Activated CD8-positive, alpha-beta memory T cell treated with anti-CD3 and anti-CD28 coated beads, Interleukin-2, amount 50 U/mL, for 24 hours (primary cell): ENCODE results near the gene APOA4.

Experiments used
- DNase-seq: peaks from one replicate; pipeline ENCODE4 v3.0.0-alpha.2; 2020; ENCODE audit errors: extremely low read depth

APOA4 gene

DNA sequence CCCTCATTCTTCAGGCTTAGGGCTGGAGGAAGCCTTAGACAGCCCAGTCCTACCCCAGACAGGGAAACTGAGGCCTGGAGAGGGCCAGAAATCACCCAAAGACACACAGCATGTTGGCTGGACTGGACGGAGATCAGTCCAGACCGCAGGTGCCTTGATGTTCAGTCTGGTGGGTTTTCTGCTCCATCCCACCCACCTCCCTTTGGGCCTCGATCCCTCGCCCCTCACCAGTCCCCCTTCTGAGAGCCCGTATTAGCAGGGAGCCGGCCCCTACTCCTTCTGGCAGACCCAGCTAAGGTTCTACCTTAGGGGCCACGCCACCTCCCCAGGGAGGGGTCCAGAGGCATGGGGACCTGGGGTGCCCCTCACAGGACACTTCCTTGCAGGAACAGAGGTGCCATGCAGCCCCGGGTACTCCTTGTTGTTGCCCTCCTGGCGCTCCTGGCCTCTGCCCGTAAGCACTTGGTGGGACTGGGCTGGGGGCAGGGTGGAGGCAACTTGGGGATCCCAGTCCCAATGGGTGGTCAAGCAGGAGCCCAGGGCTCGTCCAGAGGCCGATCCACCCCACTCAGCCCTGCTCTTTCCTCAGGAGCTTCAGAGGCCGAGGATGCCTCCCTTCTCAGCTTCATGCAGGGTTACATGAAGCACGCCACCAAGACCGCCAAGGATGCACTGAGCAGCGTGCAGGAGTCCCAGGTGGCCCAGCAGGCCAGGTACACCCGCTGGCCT is 7.2 kb upstream of the APOA4 start:
- DNase-seq, result no peak

DNA sequence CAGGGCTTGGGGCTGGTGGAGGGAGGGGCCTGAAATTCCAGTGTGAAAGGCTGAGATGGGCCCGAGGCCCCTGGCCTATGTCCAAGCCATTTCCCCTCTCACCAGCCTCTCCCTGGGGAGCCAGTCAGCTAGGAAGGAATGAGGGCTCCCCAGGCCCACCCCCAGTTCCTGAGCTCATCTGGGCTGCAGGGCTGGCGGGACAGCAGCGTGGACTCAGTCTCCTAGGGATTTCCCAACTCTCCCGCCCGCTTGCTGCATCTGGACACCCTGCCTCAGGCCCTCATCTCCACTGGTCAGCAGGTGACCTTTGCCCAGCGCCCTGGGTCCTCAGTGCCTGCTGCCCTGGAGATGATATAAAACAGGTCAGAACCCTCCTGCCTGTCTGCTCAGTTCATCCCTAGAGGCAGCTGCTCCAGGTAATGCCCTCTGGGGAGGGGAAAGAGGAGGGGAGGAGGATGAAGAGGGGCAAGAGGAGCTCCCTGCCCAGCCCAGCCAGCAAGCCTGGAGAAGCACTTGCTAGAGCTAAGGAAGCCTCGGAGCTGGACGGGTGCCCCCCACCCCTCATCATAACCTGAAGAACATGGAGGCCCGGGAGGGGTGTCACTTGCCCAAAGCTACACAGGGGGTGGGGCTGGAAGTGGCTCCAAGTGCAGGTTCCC is 6.5 kb upstream of the APOA4 start, which contains the start of gene APOC3:
APOC3 (plus strand) TSS at position 383 of the 659 bp plus-strand sequence. CDS start 676 bp downstream, outside the sequence.
- DNase-seq, result no peak

DNA sequence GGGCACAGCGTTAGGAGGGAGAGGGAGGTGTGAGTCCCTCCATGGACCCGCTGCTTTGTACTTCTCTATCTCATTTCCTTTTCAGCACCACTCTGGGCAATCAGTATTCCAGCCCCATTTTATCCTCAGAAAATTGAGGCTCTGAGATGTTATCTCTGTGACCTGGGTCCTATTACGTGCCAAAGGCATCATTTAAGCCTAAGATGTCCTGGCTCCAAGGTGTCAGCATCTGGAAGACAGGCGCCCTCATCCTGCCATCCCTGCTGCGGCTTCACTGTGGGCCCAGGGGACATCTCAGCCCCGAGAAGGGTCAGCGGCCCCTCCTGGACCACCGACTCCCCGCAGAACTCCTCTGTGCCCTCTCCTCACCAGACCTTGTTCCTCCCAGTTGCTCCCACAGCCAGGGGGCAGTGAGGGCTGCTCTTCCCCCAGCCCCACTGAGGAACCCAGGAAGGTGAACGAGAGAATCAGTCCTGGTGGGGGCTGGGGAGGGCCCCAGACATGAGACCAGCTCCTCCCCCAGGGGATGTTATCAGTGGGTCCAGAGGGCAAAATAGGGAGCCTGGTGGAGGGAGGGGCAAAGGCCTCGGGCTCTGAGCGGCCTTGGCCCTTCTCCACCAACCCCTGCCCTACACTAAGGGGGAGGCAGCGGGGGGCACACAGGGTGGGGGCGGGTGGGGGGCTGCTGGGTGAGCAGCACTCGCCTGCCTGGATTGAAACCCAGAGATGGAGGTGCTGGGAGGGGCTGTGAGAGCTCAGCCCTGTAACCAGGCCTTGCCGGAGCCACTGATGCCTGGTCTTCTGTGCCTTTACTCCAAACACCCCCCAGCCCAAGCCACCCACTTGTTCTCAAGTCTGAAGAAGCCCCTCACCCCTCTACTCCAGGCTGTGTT is 5.8 kb upstream of the APOA4 start:
- DNase-seq, result no peak

DNA sequence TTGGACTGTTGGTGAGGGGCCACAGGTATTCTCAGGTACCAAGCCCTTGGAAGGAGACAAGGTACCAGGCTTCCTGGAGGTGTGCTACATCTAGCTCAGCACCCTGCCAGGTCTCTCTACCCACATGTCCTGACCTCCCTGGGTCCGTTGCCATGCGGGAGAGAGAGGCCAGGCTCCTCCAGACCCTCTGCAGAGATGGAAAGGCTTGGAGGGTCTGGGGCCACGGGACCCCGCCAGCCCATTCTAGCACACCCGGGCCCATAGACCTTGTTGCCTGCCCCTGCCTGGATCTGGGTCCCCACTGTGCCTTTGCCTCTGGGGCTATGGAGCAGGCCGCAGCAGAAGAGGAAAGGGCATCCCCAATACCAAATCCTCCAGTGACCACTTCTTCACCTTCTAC is 4.4 kb upstream of the APOA4 start:
- DNase-seq, result no peak

DNA sequence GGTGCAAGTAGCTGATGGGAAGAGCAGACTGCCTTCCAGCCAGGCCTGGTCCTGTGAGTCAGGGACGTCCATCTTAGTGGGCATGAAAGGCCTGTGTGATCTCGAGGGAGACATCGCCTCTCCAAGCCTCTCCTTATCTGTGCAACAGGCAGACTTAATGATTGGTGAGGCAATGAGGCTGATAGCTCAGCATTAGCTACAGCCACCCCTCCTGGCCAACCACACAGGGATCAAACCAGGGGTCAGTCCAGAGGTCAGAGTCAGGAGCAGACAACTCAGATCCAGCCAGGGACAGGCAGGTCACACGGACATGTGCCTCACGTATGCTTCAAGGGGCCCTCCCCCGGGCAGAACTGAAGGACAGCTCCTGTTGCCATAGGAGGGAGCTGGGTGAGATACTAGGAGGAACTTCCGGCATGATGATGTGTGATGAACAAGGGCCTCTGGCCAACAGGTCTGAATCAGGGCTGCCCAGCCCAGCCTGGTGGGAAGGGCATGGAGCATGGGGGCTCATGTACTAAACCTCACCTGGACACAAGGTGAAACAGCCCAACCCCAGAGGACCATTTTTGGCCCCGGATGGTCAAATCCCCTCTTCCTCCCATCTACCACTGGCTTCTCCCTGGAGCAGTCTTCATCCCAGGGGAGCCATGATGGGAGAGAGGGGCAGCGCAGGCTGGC is 3.8 kb upstream of the APOA4 start:
- DNase-seq, result no peak

DNA sequence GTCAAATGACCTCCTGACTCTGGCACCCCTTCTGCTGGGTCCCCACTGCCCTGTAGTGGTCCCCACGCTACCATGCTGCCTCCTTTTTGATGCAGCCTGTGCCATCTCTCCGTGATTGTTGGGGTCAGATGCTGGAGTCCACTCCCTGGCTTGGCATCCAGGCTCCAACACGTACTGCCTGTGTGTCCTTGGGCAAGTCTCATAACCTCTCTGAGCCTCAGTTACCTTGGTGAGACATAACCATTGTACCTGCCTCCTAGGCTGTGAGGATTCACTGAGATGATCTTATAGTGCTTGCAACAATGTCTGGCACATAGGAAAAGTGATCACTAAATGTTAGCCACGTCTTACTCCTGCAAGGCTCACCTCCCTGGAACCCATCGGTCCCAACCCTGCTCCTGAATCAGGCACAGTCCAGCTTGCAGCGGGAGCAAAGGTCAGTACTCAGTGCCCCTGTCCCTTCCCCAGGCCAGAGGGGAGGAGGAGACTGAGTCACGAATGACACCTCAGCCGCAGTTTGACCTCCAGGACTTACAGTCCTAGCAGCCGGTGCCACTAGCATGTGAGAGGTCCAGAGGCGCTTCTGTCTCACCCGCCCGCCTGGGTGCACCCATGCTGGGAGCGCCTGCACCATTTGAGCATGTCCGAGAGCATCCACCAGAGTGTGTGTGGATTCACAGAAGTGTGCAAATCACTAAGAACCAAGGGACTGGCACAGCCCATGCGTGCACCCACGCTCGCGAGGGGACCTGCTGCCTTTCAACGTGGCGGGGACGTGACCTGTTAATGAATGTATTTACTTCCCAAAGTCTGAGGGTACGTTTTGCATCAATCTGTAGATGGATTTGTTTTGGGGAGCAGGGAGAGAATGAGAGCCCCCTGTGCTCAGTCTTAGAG is 3.0 kb upstream of the APOA4 start:
- DNase-seq, result no peak

DNA sequence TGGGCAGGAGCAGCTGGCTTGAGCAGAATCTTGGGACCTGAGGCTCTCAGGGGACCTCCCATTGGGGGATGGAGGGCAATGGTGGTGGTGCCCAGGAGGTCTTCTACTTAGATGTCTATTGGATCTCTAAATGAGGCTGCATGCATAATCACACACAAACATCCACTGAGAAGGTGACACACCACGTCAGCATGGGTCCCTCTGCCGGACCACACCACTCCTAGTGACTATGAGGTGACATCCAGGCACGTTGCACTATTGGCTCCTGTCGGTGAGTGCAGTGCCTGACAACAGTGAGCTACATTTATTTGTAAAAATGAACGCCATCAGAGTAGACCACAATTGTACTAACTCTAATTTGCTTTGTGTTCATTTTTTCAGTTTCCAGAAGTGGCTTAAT is 2.3 kb upstream of the APOA4 start:
- DNase-seq, result no peak

DNA sequence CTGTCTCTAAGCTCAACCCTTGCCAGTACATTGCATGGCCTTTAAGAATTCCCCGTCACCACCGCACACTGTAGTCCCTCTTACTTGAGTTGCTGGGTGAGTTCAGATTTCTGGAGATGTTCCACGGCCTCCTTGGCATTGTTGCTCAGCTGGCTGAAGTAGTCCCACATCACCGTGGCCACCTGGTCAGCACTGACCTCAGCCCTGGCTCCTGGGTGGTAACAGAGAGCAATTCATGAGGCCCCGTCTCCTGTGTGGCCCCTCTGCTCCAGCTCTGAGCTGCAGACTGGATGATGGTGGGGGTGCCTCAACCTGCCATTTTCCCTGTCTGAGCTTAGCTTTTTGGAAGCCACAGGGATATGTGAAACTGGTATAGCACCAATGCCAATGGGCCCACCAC is 529 bp downstream of the APOA4 start:
- no peak for DNase-seq

DNA sequence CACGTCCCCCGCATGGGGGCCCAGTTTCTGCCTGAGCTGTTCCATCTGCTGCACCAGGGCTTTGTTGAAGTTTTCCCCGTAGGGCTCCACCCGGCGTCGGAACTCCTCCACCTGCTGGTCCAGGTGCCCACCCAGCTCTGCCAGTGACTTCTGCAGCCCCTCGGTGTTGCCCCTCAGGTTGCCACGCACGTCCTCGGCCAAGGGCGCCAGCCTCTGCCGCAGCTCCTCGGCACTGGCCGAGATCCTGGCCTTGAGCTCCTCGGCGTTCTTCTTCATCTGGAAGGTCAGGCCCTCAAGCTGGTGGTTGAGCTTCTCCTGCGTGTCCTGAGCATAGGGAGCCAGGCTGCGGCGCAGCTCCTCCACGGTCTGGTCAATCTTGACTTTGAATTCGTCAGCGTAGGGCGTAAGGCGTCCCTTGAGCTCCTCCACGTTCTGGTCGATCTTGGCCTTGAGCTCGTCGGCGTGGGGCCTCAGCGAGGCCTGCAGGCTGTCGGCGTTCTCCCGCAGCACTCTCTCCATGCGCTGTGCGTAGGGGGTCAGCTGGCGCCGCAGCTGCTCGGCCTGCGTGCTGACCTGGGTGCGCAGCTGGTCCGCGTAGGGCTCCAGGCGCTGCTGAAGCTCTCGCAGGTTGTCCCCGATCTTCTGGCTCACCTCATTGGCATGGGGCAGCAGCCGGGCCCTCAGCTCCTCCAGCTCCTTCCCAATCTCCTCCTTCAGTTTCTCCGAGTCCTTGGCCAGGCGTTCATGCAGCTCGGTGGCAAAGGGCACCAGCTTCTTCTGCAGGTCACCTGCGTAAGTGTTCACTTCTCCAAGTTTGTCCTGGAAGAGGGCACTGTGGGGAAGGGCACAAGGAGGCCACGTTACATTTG is 1.8 kb downstream of the APOA4 start:
- no peak for DNase-seq

DNA sequence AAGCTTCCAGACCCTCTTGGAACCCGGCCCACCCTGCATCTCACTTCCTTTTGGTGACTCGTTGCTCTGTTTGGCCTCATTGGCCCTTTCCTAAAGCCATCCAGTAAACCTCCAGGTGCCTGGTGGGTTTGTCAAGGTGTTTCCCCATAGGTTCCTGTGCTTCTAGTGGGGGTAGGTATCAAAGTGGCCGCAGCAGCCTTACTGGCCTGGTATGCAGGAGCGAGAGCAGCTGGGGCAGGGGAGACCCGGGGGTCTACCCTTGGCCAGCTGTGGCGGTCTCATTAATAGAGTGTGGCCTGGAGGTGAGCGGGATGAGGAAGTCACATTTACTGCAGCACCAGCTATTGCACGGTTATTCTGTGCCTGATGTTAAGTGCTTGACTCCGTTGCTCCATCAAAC is 4.1 kb downstream of the APOA4 start:
- no peak for DNase-seq

DNA sequence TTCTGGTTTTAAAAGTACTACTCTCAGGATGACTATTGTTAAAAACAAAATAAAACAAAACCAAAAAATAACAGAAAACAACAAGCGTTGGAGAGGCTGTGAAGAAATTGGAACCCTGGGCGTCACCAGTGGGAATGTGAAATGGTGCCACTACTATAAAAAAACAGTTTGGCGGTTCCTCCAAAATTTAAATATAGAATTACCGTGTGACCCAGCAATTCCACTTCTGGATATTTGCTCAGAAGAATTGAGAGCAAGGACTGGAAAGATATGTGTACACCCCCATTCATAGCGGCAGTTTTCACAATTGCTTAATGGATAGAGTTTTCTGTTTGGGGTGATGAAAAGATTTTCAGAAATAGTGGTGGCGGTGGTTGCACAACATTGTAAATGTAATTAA is 8.6 kb downstream of the APOA4 start:
- no peak for DNase-seq

DNA sequence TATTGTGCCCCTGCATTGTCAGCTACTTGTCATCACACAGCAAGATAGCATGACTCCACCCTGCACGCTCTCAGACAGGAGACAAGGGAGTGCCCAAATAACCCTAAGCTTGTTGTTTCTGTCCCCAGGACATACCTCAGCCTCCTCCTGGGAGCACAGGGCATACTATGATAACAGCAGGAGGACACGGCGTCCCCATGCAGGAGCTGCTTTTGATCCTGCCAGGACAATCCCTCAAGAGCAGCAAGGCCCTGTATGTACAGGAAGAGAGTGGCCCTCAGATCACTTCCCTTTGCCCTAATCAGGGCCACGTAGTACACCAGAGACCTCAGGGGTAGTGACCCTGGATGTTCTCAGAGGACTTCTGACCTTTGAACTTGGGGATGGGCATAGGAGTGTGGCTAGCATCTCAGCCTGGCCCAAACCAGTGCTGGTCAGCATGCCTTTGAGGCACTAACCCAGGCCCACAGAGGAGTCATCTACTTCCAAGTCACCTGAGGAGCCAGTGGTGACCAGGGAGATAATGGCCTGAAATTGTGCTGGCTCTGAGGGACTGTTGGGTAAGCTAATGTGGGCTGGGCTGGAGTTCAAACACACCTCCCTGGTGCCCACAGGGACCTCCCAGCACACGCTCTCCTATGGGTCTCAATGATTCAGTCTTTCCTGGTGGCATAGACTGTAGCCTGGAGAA is 9.2 kb downstream of the APOA4 start:
- no peak for DNase-seq

DNA sequence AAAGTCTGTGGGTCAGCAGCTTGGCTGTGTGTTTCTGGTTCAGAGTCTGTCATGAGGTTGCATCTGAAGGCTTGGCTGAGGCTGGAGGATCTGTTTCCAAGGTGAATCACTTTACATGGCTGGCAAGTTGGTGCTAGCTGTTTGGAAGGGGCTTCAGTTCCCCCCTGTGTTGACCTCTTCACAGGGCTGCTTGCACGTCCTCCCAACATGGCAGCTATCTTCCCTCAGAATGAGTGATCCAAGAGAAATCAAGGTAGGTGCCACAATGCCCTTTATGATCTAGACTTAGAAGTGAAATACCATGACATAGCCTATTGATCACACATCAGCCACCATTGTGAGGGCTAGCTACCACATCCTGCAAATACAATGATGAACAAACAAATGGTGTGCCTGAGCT is 9.9 kb downstream of the APOA4 start:
- DNase-seq, result no peak

DNA sequence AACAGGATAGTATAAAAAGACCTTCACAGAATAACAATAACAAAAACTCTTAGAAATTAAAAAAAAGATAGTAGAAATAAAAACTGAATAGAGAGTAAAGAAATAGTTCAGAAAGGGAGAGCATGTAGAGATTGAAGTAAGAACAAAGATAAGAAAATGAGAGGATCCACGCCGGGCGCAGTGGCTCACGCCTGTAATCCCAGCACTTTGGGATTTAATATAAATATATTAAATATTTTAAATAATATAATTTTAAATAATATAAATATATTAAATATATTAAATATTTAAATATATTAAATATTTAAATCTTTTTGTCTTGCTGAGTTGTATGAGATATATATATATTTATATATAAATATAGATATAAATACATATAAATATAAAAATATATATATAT is 11.0 kb downstream of the APOA4 start:
- DNase-seq, result no peak

DNA sequence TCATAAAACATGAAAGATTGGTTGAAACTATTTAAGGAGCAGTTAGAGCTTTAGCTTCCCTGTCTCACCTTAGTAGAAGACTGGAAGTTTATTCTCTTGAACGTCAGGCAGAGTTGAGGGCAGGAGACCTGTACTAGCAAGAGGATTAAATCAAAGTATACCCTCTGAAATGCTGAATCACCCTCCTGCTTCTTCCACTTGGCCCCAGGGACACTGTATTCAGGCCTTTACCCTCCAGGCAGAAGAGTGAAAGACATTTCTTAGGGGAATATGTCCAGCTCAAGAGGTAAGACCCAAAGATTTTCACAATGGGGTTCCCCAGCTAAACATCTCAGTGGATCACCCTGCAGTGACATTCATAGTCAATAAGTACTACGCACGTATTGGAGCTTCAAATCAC is 11.9 kb downstream of the APOA4 start:
- DNase-seq, result no peak

DNA sequence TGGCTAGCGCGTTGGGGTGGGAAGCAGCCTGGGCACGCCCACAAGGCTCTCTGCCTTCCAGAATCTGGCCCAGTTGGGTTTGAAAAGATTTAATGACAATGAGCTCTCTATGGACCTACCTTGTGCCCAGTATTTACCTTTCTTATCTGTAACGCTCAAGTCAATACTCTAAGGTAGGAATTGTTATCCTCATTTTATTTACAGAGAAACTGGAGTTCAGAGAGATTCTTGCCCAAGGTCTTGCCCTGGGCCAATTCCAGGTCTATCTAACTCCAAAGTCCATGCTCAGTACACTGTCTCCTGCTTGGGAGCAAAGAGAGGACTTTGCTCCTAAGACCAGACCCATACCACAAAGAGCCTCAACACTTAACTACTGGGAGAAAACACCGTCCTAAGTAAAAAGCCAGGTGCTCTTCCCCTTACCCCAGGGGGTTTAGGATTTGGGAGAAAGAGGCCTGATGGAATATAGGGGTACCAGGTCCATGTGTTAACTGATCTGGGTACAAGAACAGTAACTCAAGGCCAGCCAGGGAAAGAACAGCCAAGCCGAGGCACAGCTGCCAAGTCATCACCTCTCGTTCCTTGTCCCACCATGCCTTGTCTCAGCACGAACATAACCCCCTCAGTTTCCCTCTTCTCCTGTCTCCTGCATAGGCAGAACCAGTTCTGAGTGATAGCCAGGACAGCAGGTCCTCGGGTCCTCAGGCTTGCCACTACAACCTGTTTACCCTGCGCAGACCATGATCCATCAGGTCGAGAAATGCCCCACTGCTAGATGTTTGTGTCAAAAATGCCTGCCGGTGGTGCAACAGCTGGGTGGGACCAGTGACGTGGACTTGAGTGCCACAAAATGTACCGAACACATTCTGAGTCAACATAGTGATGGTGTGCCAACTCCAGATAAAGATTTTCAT is 14.6 kb downstream of the APOA4 start:
- DNase-seq, result no peak

DNA sequence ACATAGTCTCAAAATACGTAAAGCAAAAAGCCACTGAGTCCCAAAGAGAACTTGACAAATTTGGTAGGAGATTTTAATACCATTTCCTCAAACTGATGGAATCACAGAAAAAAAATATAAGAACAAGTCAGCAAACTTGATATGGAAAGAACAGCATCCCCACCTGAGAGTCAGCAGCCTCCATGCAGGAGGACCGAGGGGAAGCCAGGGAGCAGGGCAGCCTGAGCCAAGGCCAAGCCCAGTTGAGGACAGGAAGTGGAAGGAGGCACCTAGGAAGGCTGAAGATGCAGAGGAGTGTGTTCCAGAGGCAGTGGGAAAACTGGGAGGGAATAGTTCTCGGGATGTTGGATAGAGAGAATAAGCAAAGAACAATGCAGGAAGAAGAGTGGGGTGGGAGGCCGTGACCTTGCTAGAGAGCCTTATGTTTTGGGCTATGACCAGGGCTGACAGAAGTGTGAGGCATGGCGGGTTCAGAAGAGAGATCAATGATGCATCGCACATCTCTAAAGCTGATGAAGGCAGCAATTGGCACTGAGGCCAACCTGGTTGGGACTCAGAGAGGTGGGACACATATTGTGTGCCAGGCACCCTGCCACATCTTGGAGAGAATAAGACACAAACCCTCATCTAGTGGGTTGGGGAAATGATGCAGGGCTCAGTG is 15.4 kb downstream of the APOA4 start:
- no peak for DNase-seq

DNA sequence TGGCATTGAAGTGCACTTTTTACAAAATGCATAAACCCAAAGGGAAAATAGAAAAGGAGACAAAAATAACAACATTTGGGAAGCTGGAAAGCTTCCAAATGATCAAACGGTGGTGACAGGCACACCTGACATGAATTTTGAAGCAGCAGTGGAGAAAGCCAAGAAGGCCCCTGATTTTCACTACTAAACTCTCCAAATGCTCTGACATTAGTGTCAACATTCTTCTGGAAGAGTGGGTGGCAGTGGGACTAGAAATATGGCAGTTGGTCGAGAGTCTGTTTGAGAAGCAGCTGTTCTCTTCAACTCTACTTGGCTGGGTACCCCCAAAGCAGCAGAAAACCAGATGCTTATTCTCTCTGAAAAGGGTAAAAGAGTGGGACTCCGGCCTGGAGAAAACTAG is 19.1 kb downstream of the APOA4 start:
- no peak for DNase-seq
